ENCODE measurements around the gene C9orf153.
"Not testable (repeated sequence)": the region's sequence is repeated elsewhere in the genome, so short reads cannot be mapped to it uniquely, and the experiment has no call there.

C9orf153 gene

GRCh38 chr9:86259557-86259956 is at the start of gene C9orf153:
Gene C9orf153 (minus strand): TSS chr9:86259657. CDS start chr9:86229603, 30,054 bp downstream.
- DNase-seq (ENCODE audit: low read depth, low spot score), result no peak

- DNase-seq (ENCODE audit: low read depth, low spot score), result no peak
Measured at GRCh38 chr9:86308687-86309086, 49.2 kb upstream of the C9orf153 start.

- no peak for DNase-seq (ENCODE audit: low read depth, low spot score)
Measured at GRCh38 chr9:86304236-86304730, 44.8 kb upstream of the C9orf153 start.

- no peak for DNase-seq (ENCODE audit: low read depth, low spot score)
Measured at GRCh38 chr9:86303316-86303975, 44.0 kb upstream of the C9orf153 start.

DNA sequence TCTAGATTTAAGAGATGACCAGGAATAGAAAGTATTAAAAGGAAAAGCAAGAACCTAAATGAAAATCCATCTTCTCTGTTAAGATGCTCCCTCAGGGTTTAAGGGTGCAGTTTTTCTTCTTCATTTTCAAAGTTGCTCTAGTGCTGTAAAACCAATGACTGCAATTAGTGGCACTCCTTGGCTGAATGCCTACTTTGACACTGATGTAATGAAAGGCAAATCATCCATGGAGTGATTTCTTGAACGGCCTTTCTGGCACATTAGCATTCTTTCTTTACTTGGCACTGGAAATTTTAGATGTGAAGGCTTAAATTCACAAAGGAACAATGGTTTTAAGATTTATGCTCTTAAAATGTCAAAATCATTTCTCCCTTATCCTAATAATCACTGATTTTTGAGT is 42.2 kb upstream of the C9orf153 start:
- DNase-seq (ENCODE audit: low read depth, low spot score), result no peak

- no peak for DNase-seq (ENCODE audit: low read depth, low spot score)
Measured at GRCh38 chr9:86300701-86301100, 41.2 kb upstream of the C9orf153 start.

- DNase-seq (ENCODE audit: low read depth, low spot score), result no peak
Measured at GRCh38 chr9:86298873-86299272, 39.4 kb upstream of the C9orf153 start.

- DNase-seq (ENCODE audit: low read depth, low spot score), result not testable (repeated sequence)
Measured at GRCh38 chr9:86290341-86290740, 30.9 kb upstream of the C9orf153 start.

GRCh38 chr9:86288499-86289198 is 29.2 kb upstream of the C9orf153 start:
- no peak for DNase-seq (ENCODE audit: low read depth, low spot score)

GRCh38 chr9:86287013-86287412 is 27.6 kb upstream of the C9orf153 start:
- no peak for DNase-seq (ENCODE audit: low read depth, low spot score)

DNA sequence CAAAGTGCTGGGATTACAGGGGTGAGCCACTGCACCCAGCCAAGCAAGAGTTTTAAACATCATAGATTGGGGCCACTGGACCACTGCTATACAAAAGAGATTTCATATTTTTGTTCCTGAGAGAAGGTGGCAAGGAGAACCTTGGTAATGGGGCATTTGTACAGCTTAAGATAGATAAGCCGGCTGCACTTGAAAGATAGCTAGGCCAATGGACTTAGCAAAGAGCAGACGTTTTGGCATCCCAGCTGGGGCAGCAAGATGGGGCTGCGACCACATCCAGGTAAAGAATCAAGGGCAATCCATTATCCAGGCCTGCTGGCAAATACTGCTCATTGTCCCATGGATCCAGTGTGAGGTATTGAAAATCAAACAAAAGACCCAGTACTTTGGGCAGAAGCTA is 26.8 kb upstream of the C9orf153 start:
- DNase-seq (ENCODE audit: low read depth, low spot score), result no peak

DNA sequence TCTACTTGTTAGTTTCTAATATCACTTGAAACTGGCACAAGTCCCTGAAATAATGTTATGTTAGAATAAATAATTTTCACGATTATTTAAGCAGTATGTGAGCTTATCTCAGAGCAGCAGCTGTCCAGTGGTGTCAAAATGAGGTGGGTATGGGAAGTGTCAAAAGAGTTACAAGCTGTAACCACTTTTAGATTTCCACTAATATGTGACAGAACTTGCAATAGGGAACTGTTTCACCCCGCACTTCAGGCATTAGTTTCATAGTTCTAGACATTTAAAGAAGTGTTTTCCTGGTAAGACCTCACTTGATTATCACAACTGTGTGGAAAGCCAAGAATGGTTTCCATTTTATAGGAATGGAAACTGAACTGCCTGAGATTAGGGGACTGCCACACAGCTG is 25.8 kb upstream of the C9orf153 start:
- no peak for DNase-seq (ENCODE audit: low read depth, low spot score)

GRCh38 chr9:86282979-86283535 is 23.6 kb upstream of the C9orf153 start:
- no peak for DNase-seq (ENCODE audit: low read depth, low spot score)

DNA sequence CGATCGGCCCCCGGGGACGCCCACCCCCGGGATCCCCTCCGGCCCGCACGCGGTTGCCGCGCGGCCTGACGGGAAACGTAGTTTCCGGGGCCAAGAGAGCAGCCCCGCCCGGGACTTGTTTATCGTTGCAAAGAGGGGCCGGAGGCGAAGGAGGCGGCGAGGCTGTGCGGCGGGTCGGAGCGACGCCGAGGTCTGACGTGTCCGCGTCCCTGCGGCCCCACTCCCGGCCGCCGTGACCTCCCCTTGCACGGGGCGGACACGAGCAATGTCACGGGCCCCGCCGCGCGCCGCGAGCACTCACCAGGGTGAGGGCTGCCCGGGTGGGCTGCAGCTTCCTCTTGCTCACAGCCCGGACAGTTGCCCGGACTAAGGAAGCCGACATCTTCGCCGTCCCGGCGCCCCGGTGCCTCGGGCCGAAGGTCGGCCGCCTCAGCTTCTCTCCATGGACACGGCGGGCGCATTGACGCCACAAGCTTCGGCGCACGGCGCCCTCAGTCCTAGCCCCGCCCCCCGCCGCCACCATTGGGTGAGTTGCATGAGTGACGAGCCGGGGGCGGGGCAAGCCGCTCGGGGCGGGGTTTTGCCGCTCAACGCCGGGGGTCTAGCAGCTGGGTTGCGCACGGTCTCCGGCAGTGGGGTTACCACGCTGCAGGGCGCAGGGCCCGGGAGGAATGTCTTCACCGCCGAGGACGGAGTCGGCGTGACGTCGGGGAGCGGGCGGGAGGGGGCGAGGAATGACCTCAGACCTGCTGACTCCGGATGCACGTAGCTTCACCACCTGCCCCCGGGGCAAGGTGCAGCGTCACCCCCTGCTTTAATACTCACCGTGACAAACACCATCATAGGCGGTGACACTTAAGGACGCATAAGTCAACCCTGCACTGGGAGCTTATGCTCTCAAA is 22.9 kb upstream of the C9orf153 start, which contains the start of gene ISCA1:
Gene ISCA1 (minus strand): TSS at position 462 of the 902 bp plus-strand sequence. CDS start 80 bp downstream, at position 382.
- peak; percentile 97 for DNase-seq (ENCODE audit: low read depth, low spot score)

GRCh38 chr9:86281593-86282076 is 22.2 kb upstream of the C9orf153 start:
- no peak for DNase-seq (ENCODE audit: low read depth, low spot score)

- no peak for DNase-seq (ENCODE audit: low read depth, low spot score)
Measured at GRCh38 chr9:86280580-86280979, 21.1 kb upstream of the C9orf153 start.

GRCh38 chr9:86279839-86280238 is 20.4 kb upstream of the C9orf153 start:
- DNase-seq (ENCODE audit: low read depth, low spot score), result no peak

- no peak for DNase-seq (ENCODE audit: low read depth, low spot score)
Measured at GRCh38 chr9:86277072-86277471, 17.6 kb upstream of the C9orf153 start.

DNA sequence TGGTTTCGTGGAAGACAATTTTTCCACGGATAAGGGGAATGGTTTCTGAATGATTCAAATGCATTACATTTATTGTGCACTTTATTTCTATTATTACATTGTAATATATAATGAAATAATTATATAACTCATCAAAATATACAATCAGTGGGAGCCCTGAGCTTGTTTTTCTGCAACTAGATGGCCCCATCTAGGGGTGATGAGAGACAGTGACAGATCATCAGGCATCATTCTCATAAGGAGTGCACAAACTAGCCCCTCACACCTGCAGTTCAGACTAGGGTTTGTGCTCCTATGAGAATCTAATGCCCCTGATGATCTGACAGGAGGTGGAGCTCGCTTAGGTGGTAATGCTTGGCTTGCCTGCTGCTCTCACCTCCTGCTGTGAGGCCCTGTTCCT is 16.5 kb upstream of the C9orf153 start:
- DNase-seq (ENCODE audit: low read depth, low spot score), result no peak

DNA sequence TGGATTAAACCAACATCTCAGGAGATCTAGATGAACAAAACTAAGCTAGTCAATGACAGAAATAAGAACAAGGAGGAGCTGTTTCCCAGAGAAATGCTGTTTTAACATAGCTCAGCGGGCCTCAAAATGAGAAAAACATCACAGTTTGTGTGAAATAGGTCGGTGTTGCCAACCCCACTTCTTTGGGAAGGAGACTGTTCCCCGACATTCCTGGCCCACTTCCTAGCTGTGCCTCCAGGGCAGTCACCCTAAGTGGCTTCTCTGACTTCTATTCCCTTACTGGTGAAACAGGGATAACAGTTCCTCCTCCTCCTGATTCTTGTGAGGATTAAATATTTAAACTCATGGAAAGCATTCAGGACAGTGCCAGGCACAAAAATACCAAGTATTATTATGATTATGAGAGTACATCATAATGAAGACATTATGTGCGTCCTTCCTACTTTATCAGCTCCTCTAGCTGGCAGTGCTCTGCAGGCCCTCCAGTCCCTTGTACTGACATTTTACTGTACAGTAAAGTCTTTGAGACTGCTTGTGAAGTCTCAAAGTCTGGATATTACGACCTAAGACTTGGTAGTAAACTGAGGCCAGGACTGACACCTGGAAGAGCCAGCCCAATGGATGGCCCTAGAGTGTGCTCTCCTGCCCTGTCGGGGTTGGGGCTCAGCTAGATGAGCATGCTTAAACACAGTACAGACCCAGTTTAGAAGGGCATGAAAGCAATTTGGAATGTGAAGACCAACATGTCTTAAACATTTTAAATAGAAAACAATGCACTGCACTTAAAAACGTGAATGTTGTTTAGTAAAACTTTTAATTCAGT is 15.6 kb upstream of the C9orf153 start:
- DNase-seq (ENCODE audit: low read depth, low spot score), result no peak

GRCh38 chr9:86272221-86272620 is 12.8 kb upstream of the C9orf153 start:
- no peak for DNase-seq (ENCODE audit: low read depth, low spot score)
